H9 (cell line): ENCODE measurements around the gene RPS6KA4. TPM values are rescaled to one million over a fixed set of nuclear protein-coding genes. Genes with fewer than 3 reads are reported as not detected.

Experiments used
- DNase-seq: peaks from one replicate; pipeline ENCODE4 v3.0.0-alpha.2; 2017
- H2AFZ ChIP-seq: one replicate; pipeline ENCODE4 v1.6.1; 2013; ENCODE audit warnings: mild to moderate bottlenecking, low read length, control low read depth, moderate library complexity
- H2AK5ac ChIP-seq: 2 replicates; pipeline ENCODE4 v1.6.1; 2013; ENCODE audit warnings: low read length, control low read depth, mixed read lengths; ENCODE audit not compliant: insufficient read length
- H2BK120ac ChIP-seq: one replicate; pipeline ENCODE4 v1.6.1; 2013; ENCODE audit warnings: low read depth, mild to moderate bottlenecking, low read length, control low read depth, inconsistent platforms; ENCODE audit not compliant: poor library complexity, severe bottlenecking
- H2BK12ac ChIP-seq: 2 replicates; pipeline ENCODE4 v1.6.1; 2013; ENCODE audit warnings: low read length, control low read depth, mixed read lengths, low read depth; ENCODE audit not compliant: insufficient read length
- H2BK15ac ChIP-seq: 2 replicates; pipeline ENCODE4 v1.6.1; 2013; ENCODE audit warnings: low read depth, low read length, control low read depth
- H2BK20ac ChIP-seq: one replicate; pipeline ENCODE4 v1.6.1; 2013; ENCODE audit warnings: low read depth, mild to moderate bottlenecking, low read length, control low read depth, inconsistent platforms; ENCODE audit not compliant: poor library complexity, severe bottlenecking
- H2BK5ac ChIP-seq: 2 replicates; pipeline ENCODE4 v1.6.1; 2013; ENCODE audit warnings: low read length, control low read depth, mixed read lengths; ENCODE audit not compliant: insufficient read length
- H3K14ac ChIP-seq: 2 replicates; pipeline ENCODE4 v1.6.1; 2013; ENCODE audit warnings: low read length, control low read depth; ENCODE audit not compliant: insufficient read depth
- H3K18ac ChIP-seq: 2 replicates; pipeline ENCODE4 v1.6.1; 2013; ENCODE audit warnings: low read depth, mild to moderate bottlenecking, mixed read lengths, low read length, control low read depth; ENCODE audit not compliant: insufficient read length
- H3K23ac ChIP-seq: 2 replicates; pipeline ENCODE4 v1.6.1; 2013; ENCODE audit warnings: low read length, control low read depth, mixed read lengths, low read depth; ENCODE audit not compliant: insufficient read length
- H3K23me2 ChIP-seq: 2 replicates; pipeline ENCODE4 v1.6.1; 2013; ENCODE audit warnings: low read depth, mild to moderate bottlenecking, mixed read lengths, low read length, control low read depth; ENCODE audit not compliant: insufficient read length, poor library complexity, severe bottlenecking
- H3K27ac ChIP-seq: 2 replicates; pipeline ENCODE4 v1.5.1; 2013; ENCODE audit warnings: low read length, control low read depth, mixed read lengths, low read depth; ENCODE audit not compliant: insufficient read length
- H3K27me3 ChIP-seq: 2 replicates; pipeline ENCODE4 v1.6.1; 2013; ENCODE audit warnings: low read length, control low read depth, inconsistent platforms; ENCODE audit not compliant: insufficient read depth
- H3K4ac ChIP-seq: 2 replicates; pipeline ENCODE4 v1.6.1; 2013; ENCODE audit warnings: low read depth, mild to moderate bottlenecking, control low read depth, inconsistent platforms, low read length, moderate library complexity
- H3K4me1 ChIP-seq: 2 replicates; pipeline ENCODE4 v1.6.1; 2013; ENCODE audit warnings: low read length, control low read depth, inconsistent platforms; ENCODE audit not compliant: insufficient read depth
- H3K4me2 ChIP-seq: 2 replicates; pipeline ENCODE4 v1.6.1; 2013; ENCODE audit warnings: low read length, control low read depth, mixed read lengths; ENCODE audit not compliant: insufficient read length, insufficient read depth
- H3K56ac ChIP-seq: 2 replicates; pipeline ENCODE4 v1.6.1; 2013; ENCODE audit warnings: low read depth, mild to moderate bottlenecking, mixed read lengths, low read length, control low read depth; ENCODE audit not compliant: insufficient read length
- H3K79me1 ChIP-seq: 2 replicates; pipeline ENCODE4 v1.6.1; 2013; ENCODE audit warnings: low read depth, mild to moderate bottlenecking, moderate library complexity, low read length, control low read depth, inconsistent platforms; ENCODE audit not compliant: insufficient read depth, poor library complexity, severe bottlenecking
- H3K79me2 ChIP-seq: 2 replicates; pipeline ENCODE4 v1.6.1; 2013; ENCODE audit warnings: low read length, control low read depth, inconsistent platforms; ENCODE audit not compliant: insufficient read depth
- H3K9ac ChIP-seq: 2 replicates; pipeline ENCODE4 v1.6.1; 2013; ENCODE audit warnings: low read length, control low read depth, mixed read lengths; ENCODE audit not compliant: insufficient read length; ENCODE audit errors: extremely low read depth
- H3K9me3 ChIP-seq: one replicate; pipeline ENCODE4 v1.6.1; 2013; ENCODE audit warnings: low read depth, low read length, inconsistent platforms; ENCODE audit not compliant: control insufficient read depth
- H3T11ph ChIP-seq: one replicate; pipeline ENCODE4 v1.6.1; 2013; ENCODE audit warnings: mild to moderate bottlenecking, low read length, control low read depth, inconsistent platforms
- H4K20me1 ChIP-seq: one replicate; pipeline ENCODE4 v1.6.1; 2013; ENCODE audit not compliant: control insufficient read depth, insufficient read length, insufficient read depth
- H4K5ac ChIP-seq: 2 replicates; pipeline ENCODE4 v1.6.1; 2013; ENCODE audit warnings: low read depth, mild to moderate bottlenecking, mixed read lengths, low read length, control low read depth; ENCODE audit not compliant: insufficient read length
- H4K8ac ChIP-seq: replicated peaks from 2 replicates; pipeline ENCODE4 v1.6.1; 2013; ENCODE audit warnings: low read length, control low read depth, mixed read lengths, low read depth; ENCODE audit not compliant: insufficient read length
- H4K91ac ChIP-seq: 2 replicates; pipeline ENCODE4 v1.6.1; 2013; ENCODE audit warnings: low read depth, mild to moderate bottlenecking, moderate library complexity, mixed read lengths, low read length, control low read depth; ENCODE audit not compliant: insufficient read length
- H3K27ac Mint-ChIP-seq, 3 experiments: 2 replicates in 2 of 3; 3 replicates in 1 of 3; pipeline ENCODE4 v1.8.0; 2020 to 2021; ENCODE audit warnings: mixed read lengths in 3 of 3, mild to moderate bottlenecking in 1 of 3, moderate library complexity in 1 of 3
- H3K27me3 Mint-ChIP-seq: 2 replicates; pipeline ENCODE4 v1.8.0; 2021; ENCODE audit warnings: low read depth, mild to moderate bottlenecking, moderate library complexity, mixed read lengths
- H3K36me3 Mint-ChIP-seq, 3 experiments: 2 replicates in 2 of 3; 3 replicates in 1 of 3; pipeline ENCODE4 v1.8.0; 2020 to 2021; ENCODE audit warnings: low read depth in 3 of 3, mixed read lengths in 3 of 3; ENCODE audit not compliant: insufficient read depth in 1 of 3
- H3K4me1 Mint-ChIP-seq, 2 experiments: 2 replicates each; pipeline ENCODE4 v1.8.0; 2020; ENCODE audit warnings: mixed read lengths in 2 of 2
- H3K4me3 Mint-ChIP-seq, 2 experiments: 2 replicates in 1 of 2; 3 replicates in 1 of 2; pipeline ENCODE4 v1.8.0; 2020 to 2021; ENCODE audit warnings: mild to moderate bottlenecking in 2 of 2, mixed read lengths in 2 of 2, moderate library complexity in 1 of 2
- H3K9me3 Mint-ChIP-seq, 2 experiments: 2 replicates in 1 of 2; 3 replicates in 1 of 2; pipeline ENCODE4 v1.8.0; 2020; ENCODE audit warnings: mild to moderate bottlenecking in 2 of 2, mixed read lengths in 2 of 2, moderate library complexity in 1 of 2
- WGBS: extraction: QIAGEN DNeasy Blood & Tissue Kit; methylation state at CpG from one replicate; pipeline ENCODE4 v1.1.7; 2013; ENCODE audit warnings: missing lambda C conversion rate, low lambda C conversion rate, mixed read lengths; ENCODE audit not compliant: insufficient read length; ENCODE audit errors: extremely low coverage; 5-methylcytosine and 5-hydroxymethylcytosine counted together
- total RNA-seq: library from RNA; stranded (reverse); gene quantifications from 2 replicates; pipeline ENCODE4 v1.2.1, GENCODE V29; 2021
- TF ChIP-seq, protein P1 (sequence below): fragments of 200-600 bp; sonication (generic); conservative IDR thresholded peaks from 3 replicates; pipeline ENCODE4 v1.8.0; 2021; ENCODE audit warnings: antibody characterized with exemption, mild to moderate bottlenecking

Gene RPS6KA4
- total RNA-seq, 1 experiment from 2014 or later = 10.8 TPM

- no CpG with 5 or more reads among the region's 20 CpGs for WGBS
- Histone ChIP-seq H2AFZ (no peak overlapping the region), H3K4me2 (no peak overlapping the region), H3K23ac (no peak overlapping the region), H3K18ac (no peak overlapping the region), H4K91ac (no peak overlapping the region), H3K27me3 (no peaks in the 10 kb centered on the region; the same call in 1 of the 2 replicates), H3K79me2 (no peaks in the 10 kb centered on the region), H3K4me1 (no peaks in the 10 kb centered on the region; the same call in 1 of the 2 replicates), H4K8ac (no peak overlapping the region), H3K56ac (no peak overlapping the region), H3K9me3 (no peaks in the 10 kb centered on the region), H2BK15ac (no peak overlapping the region), H2AK5ac (no peak overlapping the region), H3K14ac (no peak overlapping the region), H2BK120ac (no peak overlapping the region), H2BK5ac (no peak overlapping the region), H3K9ac (no peak overlapping the region), H3K27ac (no peak overlapping the region), H4K20me1 (no peaks in the 10 kb centered on the region), H3T11ph (no peak overlapping the region), H2BK20ac (no peak overlapping the region), H3K23me2 (no peaks in the 10 kb centered on the region), H2BK12ac (no peak overlapping the region), H3K79me1 (no peaks in the 10 kb centered on the region), H4K5ac (no peak overlapping the region), H3K4ac (no peak overlapping the region)
- TF ChIP-seq, protein P1, sequence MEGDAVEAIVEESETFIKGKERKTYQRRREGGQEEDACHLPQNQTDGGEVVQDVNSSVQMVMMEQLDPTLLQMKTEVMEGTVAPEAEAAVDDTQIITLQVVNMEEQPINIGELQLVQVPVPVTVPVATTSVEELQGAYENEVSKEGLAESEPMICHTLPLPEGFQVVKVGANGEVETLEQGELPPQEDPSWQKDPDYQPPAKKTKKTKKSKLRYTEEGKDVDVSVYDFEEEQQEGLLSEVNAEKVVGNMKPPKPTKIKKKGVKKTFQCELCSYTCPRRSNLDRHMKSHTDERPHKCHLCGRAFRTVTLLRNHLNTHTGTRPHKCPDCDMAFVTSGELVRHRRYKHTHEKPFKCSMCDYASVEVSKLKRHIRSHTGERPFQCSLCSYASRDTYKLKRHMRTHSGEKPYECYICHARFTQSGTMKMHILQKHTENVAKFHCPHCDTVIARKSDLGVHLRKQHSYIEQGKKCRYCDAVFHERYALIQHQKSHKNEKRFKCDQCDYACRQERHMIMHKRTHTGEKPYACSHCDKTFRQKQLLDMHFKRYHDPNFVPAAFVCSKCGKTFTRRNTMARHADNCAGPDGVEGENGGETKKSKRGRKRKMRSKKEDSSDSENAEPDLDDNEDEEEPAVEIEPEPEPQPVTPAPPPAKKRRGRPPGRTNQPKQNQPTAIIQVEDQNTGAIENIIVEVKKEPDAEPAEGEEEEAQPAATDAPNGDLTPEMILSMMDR = no peak
- Mint-ChIP-seq H3K27me3 (peaks cover 16% of the 10 kb centered on the region), H3K9me3 (peaks cover 1 to 4% of the 10 kb centered on the region in 2 experiments; a peak in 4 of 5 replicates), H3K27ac (no peak overlapping the region; a peak in 1 of 7 replicates), H3K36me3 (peaks cover 0 to 3% (median 0%) of the 10 kb centered on the region in 3 experiments; a peak in 3 of 7 replicates), H3K4me3 (no peak overlapping the region; a peak in 1 of 5 replicates), H3K4me1 (peaks cover 11 to 26% of the 10 kb centered on the region in 2 experiments)
- no peak for DNase-seq
These were observed 50.3 kb downstream of the RPS6KA4 start for GRCh38 chr11:64409278-64409677.
